ENCODE results near the gene UBE2D1.
"Not testable (repeated sequence)": the region's sequence is repeated elsewhere in the genome, so short reads cannot be mapped to it uniquely, and the experiment has no call there.

UBE2D1 gene

DNA sequence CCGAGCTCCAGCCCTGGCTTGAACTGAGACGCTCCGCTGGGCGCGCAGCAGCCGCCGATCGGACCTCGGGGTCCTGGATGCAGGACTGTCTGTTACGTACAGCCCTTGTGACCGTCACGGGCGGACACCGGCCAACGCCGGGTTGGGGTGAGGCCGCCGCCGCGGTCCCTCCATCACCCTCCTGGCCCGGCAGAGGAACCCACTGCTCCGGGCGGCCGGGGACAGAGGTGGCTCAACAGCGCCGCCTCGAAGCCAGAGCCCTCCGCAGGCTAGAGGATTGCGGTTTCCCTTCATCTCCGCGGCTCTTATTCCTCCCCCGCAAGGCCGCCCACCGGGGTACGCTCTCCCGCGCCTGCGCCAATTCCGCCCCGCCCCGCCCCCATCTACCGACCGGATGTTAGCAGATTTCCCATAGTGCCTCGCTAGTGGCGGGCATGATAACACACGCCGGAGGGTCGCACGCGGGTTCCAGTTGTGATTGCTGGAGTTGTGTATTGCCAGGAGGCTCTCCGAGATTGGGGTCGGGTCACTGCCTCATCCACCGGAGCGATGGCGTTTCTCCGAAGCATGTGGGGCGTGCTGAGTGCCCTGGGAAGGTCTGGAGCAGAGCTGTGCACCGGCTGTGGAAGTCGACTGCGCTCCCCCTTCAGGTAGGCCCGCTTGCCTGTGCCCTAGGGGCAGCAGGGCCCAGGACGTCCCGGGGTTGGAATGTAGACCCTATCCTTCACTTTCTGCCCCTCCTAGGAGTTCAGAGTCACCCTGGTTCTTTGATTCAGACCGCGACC is 50.4 kb downstream of the UBE2D1 start, which contains the start of gene TFAM:
Gene TFAM, plus strand, starts transcription at position 412 of the 785 bp plus-strand sequence. Its CDS starts 138 bp downstream, at position 550.
- DNase-seq, result peak; percentile 2

DNA sequence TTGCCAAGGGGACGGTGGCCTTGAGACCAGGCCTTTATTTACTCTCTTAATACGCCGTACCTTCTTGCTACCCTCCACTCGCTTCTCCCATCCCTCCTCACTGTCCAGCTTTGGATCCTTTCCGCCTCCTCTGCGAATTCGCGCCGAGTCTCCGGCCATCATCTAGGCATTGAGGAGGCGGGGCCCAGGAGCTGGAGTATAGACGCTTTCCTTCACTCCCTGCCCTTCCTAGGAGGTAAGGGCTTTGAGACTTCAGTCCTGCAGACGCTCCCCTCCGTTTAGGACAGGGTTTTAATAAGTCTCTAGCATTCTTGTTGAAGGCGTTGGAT is 50.9 kb downstream of the UBE2D1 start:
- DNase-seq, result no peak

DNA sequence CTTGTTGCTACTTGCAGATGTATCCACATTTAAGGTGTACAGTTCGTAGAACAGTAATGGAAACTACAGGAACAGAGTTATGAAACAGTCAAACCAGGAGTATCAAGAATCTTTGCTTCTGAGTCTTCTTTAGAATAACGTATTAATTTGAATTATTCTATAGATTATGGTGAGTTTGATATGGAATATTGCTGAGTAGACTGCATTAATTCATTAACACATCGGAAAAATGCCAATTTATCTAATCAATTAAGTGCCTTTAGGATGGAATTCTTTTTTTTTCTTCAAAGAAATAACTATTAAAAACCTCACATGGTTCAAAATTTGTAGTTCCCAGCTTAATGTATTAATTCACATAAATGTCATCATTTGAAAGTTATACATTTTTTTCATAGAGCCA is 54.2 kb downstream of the UBE2D1 start:
- no peak for DNase-seq

DNA sequence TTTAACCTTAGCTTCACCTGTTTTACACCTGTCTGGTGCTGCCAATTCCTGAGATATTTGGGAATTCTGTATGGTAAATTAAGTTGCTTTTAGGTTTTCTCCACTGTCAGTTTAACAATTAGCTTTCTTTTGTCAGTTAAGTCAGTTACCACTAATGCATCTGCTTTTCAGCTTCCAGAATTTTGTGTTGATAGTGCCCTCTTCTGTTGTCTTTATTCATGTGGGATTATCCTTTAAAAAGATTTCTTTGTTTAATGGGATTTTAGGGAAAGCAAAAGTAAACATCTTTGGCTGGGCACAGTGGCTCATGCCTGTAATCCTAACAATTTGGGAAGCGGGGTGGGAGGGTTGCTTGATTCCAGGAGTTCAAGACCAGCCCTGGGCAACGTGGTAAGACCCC is 58.5 kb downstream of the UBE2D1 start:
- DNase-seq, result no peak

DNA sequence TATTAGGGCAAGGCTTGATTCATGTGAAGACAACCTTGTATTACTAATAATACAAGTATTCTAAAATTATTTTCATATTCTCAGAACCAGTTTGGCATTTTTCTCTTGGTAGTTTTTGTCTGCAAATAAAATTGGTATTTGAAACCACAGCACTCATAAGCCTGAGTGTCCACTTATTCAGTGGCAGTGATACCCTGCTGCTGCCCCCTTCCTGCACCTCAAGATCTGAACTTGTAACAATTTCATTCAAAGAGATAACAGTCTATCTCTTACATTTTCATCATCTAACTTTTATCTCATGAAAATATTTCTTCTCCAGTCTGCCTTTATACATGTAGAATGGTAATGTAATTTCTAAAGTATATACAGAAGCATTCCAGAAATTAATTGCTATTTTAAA is 59.7 kb downstream of the UBE2D1 start:
- DNase-seq, result no peak

DNA sequence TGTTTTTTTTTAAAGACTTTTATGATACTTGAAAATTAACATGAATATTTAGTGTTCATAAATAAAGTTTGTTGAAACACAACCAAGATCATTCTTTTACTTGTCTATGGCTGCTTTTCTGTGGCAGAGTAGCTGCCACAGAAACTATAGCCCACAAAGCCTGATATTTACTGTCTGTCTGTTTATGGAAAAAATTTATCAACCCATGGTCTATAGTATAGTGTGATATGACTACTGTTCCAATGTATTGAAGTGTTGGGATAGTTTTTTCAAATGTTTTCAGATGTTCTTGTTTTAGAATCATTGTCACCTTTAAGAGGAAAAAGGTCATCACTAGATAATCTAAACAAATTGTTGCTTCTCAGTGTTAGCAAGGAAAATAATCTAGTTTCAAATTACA is 61.3 kb downstream of the UBE2D1 start:
- DNase-seq, result no peak

DNA sequence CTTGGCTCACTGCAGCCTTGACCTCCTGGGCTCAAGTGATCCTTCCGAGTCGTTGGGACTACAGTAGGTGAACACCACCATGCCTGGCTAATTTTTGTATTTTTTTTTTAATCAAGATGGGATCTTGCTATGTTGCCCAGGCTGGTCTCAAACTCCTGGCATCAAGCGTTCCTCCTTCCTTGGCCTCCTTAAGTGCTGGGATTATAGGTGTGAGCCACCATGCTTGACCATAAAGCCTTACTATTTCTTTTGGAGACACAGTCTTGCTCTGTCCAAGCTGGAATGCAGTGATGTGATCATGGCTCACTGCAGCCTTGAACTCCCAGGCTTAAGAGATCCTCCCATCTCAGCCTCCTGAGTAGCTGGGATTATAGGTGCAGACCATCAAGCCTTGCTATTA is 63.0 kb downstream of the UBE2D1 start:
- DNase-seq, result no peak

DNA sequence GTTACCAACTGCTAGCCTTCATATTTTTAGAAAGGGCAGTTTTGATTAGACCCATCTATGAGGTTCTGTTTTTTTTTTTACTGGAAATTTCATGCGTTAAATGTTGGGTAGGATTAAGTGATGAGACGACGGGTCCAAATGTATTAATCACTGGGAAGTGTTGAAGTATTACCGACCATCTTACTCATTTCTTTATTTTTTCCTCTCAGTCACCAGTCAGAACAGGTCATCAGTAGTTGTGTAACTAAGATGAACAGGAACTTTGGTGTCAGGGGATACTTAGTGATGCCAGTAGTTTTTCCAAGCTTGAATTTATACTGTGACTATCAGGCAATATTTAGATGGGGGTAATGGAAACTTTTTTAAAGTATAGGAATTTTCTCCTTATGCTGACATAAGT is 64.6 kb downstream of the UBE2D1 start:
- DNase-seq, result no peak

DNA sequence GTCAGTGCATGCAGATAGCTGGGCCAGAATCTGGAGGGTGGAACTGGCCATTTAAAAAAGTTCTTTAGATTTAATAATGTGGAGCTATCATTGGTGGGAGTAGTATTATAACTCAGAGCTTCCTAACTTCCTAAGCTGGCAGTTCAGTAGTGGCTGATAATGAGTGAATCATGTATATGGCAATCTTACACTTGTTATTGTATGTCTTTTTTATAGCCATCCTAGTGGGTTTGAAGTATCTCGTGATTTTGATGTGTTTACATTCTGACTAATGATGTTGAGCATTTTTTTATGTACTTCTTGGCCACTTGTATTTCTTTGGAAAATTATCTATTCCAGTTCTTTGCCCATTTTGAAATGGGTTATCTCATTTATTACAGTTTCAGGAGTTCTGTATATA is 65.8 kb downstream of the UBE2D1 start:
- no peak for DNase-seq

DNA sequence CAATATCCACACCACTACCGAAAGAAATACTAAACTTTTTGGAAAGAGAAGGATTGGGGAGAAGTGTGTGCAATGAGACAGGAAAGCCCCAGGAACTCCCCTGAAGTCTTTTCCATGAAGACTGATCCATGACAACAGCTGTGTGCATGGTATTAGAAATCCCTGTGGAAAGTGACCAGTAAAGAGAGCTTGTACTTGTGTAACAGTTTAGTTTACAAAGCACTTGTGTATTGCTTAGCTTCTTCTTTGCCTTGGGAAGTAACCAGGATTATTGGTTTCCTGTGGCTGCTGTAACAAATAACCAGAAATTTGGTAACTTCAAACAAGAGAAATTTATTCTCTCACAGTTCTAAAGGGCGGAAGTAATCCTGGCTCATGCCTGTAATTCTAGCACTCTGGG is 69.2 kb downstream of the UBE2D1 start:
- DNase-seq, result no peak

DNA sequence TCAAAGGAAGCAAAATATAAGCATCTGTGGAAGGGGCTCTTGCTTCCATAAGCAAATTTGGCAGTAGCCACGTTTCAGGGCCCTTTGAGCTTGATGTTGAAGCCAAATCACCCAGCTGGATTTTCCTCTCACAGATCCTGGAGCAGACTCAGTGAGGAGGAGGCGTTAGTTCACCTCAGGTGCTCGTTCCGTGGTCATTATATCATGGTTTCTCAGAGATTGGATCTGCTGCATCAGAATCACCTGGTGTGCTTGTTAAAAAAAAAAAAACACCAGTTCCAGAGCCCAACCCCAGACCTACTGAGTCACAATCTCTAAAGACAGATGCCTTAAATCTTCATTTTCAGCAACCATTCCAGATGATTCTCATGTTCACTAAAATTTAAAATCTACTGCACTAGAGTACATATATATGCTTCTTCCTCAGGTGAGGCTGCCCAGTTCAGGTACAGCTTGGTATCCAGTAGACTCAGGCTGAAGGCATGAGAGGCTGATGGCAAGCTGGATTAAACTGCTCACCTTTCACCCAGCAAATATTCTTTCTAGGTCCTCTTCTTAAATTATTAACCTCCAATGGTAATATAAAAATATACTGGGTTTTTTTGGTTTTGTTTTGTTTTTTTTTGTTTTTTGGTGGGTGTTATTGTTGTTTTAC is 75.3 kb downstream of the UBE2D1 start:
- DNase-seq, result no peak

DNA sequence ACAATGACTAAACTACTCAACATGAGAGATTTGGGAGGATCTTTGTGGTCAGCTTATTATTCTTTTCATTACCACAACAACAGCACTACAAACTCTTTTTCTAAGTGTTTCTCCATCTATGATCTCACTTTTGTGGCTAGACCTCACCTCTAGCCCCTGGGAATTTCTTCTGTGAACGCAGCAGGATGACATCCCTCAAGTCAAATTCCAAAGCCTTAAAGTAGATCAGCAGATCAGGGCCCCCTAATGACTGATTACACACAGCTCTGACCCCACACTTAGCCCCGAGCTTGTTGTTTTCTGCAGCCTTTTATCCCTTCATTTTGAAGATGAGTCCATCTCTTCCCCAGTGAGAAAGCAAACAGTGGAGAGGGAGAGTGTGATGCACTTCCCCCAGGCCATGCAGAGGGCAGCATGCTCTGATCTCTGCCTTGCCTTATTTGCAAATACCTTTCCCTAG is 77.7 kb downstream of the UBE2D1 start:
- no peak for DNase-seq

DNA sequence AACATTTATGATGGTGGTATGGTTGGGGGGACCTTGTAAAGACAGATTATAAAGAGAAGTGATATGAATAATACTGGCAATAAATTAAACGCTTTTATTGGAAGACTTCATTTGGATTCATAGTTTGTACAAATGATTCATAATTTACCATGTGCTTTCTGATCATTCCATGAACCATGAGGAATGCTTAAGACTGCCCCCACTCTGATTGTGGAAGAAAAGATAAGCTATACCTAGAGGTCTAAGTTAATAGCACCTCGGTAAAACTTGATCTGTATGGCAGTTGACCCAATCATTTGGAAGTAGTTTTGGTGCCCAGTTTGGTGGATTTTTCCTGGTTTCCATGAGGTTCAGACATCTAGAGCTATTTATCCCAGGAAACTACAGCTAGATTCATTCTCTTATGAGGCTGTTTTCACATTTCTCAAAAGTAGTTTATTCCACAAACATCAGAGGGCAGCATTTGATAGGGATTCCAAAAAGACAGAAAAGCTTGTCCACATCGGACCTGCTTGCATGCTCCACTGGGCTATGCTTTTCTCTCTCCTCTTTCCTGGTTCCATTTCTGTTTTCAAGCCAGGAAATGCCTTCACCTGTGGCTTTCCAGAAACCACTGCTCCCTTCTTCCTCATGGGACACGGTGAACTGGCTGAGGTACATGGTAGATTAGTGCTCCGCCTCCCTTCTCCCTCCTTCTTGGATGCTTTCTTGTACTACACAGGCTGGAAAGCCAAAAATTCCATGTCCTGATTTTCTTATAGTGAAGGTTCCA is 79.7 kb downstream of the UBE2D1 start:
- no peak for DNase-seq

DNA sequence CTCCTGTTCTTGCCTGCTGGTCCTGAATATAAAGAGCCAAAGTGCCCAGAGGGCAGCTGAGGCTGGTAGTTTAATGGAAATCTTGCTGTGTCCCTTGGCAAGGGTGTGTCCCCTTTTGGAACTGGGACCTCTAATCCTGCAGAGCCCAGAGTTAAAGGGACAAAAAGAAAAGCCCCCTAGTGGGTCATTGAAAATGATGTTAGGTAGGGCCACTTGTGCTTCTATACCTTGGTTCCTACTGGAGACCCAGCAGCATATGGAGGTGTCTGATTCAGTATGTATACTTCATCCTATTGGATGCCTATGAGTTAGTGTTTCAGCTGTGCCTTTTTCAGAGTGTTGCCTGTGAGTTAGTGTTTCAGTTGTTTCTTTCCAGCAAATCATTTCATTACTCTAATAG is 81.0 kb downstream of the UBE2D1 start:
- no peak for DNase-seq

DNA sequence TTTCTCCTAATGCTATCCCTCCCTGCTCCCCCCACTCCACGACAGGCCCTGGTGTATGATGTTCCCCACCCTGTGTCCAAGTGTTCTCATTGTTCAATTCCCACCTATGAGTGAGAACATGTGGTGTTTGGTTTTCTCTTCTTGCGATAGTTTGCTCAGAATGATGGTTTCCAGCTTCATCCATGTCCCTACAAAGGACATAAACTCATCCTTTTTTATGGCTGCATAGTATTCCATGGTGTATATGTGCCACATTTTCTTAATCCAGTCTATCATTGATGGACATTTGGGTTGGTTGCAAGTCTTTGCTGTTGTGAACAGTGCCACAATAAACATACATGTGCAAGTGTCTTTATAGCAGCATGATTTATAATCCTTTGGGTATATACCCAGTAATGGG is 83.1 kb downstream of the UBE2D1 start:
- not testable (repeated sequence) for DNase-seq
